Calu3 (cell line): Measurements from ENCODE around the gene ARHGAP40. TPM values are rescaled to one million over a fixed set of nuclear protein-coding genes. Genes with fewer than 3 reads are reported as not detected.

ENCODE experiments used
- BruUV-seq: library from RNA; stranded (reverse); fragments of 400-500 nt; replicated peaks from 2 replicates; lab custom pipeline; 2021; lab: Mats Ljungman, UMichigan
- CTCF ChIA-PET: fragments of 300-600 bp; sonication (Branson Sonifier 250); formaldehyde crosslinking; loops from one replicate; lab custom pipeline; 2022; ENCODE audit warnings: antibody characterized with exemption; lab: Charles Lee
- DNase-seq: peaks from one replicate; pipeline ENCODE4 v3.0.0; 2022
- H3K27ac Mint-ChIP-seq: one replicate; pipeline ENCODE4 v1.8.0; 2022; ENCODE audit warnings: mixed read lengths; ENCODE audit not compliant: unreplicated experiment
- H3K27me3 Mint-ChIP-seq: one replicate; pipeline ENCODE4 v1.8.0; 2022; ENCODE audit warnings: mixed read lengths; ENCODE audit not compliant: unreplicated experiment
- H3K36me3 Mint-ChIP-seq: one replicate; pipeline ENCODE4 v1.8.0; 2022; ENCODE audit warnings: mild to moderate bottlenecking, moderate library complexity, mixed read lengths; ENCODE audit not compliant: insufficient read depth, unreplicated experiment
- H3K4me1 Mint-ChIP-seq: one replicate; pipeline ENCODE4 v1.8.0; 2022; ENCODE audit warnings: mild to moderate bottlenecking, low read depth, mixed read lengths; ENCODE audit not compliant: unreplicated experiment
- H3K4me3 Mint-ChIP-seq: one replicate; pipeline ENCODE4 v1.8.0; 2022; ENCODE audit warnings: mild to moderate bottlenecking, low read depth, moderate library complexity, mixed read lengths; ENCODE audit not compliant: unreplicated experiment
- H3K9me3 Mint-ChIP-seq: one replicate; pipeline ENCODE4 v1.8.0; 2022; ENCODE audit warnings: low read depth, mixed read lengths; ENCODE audit not compliant: unreplicated experiment
- CTCF ChIP-seq: fragments of 200-600 bp; IDR thresholded peaks from one replicate; pipeline ENCODE4 v1.8.0; 2022; ENCODE audit warnings: antibody characterized with exemption; ENCODE audit not compliant: unreplicated experiment
- intact Hi-C: fragments of 100-400 bp; cut with micrococcal nuclease; formaldehyde crosslinking; loops from one replicate; pipeline ENCODE4 v1.10.0; 2022; ENCODE audit not compliant: unreplicated experiment
- total RNA-seq: library from RNA; stranded (reverse); gene quantifications from 2 replicates; pipeline ENCODE4 v1.2.3, GENCODE V29; 2022

ARHGAP40 gene
- total RNA-seq, 1 experiment from 2014 or later: 8.3 TPM

GRCh38 chr20:38635721-38636288 is 34.2 kb downstream of the ARHGAP40 start:
- no peaks in the 10 kb centered on the region for H3K9me3 Mint-ChIP-seq
- no peaks in the 10 kb centered on the region for H3K27me3 Mint-ChIP-seq
- no TSS peak for BruUV-seq
- peaks cover 13% of the 10 kb centered on the region for H3K4me1 Mint-ChIP-seq
- no peak overlapping the region for H3K27ac Mint-ChIP-seq
- CTCF ChIA-PET: interaction anchor here (0.7 to 1.1 kb wide), 2 partner anchors 12 to 414 kb away, joined by 3 read pairs; no protein-coding TSS in a partner anchor
- no peak overlapping the region for H3K4me3 Mint-ChIP-seq
- H3K36me3 Mint-ChIP-seq: peaks cover 38% of the 10 kb centered on the region
- no peak for DNase-seq
- intact Hi-C loops: no loop called here
- TF ChIP-seq CTCF: no peak

- TF ChIP-seq CTCF: no peak
- CTCF ChIA-PET: no interaction called here
- H3K9me3 Mint-ChIP-seq: no peaks in the 10 kb centered on the region
- no peak overlapping the region for H3K4me3 Mint-ChIP-seq
- no peak overlapping the region for H3K27ac Mint-ChIP-seq
- intact Hi-C loops: no loop called here
- peaks cover 17% of the 10 kb centered on the region for H3K36me3 Mint-ChIP-seq
- no TSS peak for BruUV-seq
- H3K27me3 Mint-ChIP-seq: no peaks in the 10 kb centered on the region
- DNase-seq: no peak
- no peaks in the 10 kb centered on the region for H3K4me1 Mint-ChIP-seq
Observed at GRCh38 chr20:38640521-38640920, 38.9 kb downstream of the ARHGAP40 start.

- Mint-ChIP-seq H3K36me3 (peaks cover 17% of the 10 kb centered on the region), H3K4me3 (no peak overlapping the region), H3K9me3 (no peaks in the 10 kb centered on the region), H3K4me1 (no peaks in the 10 kb centered on the region), H3K27me3 (no peaks in the 10 kb centered on the region), H3K27ac (no peak overlapping the region)
- BruUV-seq: no TSS peak
- no peak for TF ChIP-seq CTCF
- DNase-seq: no peak
- intact Hi-C loops: no loop called here
- CTCF ChIA-PET: interaction anchor here (0.6 to 0.7 kb wide), 3 partner anchors 53 to 403 kb away, joined by 3 to 4 read pairs (median 3); no protein-coding TSS in a partner anchor
Observed at GRCh38 chr20:38642498-38642897, 40.9 kb downstream of the ARHGAP40 start.

GRCh38 chr20:38644588-38645260 is 43.1 kb downstream of the ARHGAP40 start:
- Mint-ChIP-seq H3K27ac (no peak overlapping the region), H3K36me3 (peaks cover 9% of the 10 kb centered on the region), H3K27me3 (no peaks in the 10 kb centered on the region), H3K9me3 (no peaks in the 10 kb centered on the region), H3K4me1 (no peaks in the 10 kb centered on the region), H3K4me3 (no peak overlapping the region)
- no peak for TF ChIP-seq CTCF
- no TSS peak for BruUV-seq
- intact Hi-C loops: loop anchor here (5.0 kb wide), 2 partner anchors 88 to 403 kb away; no protein-coding TSS in a partner anchor
- no peak for DNase-seq
- CTCF ChIA-PET: interaction anchor here (0.7 to 1.1 kb wide), 2 partner anchors 31 to 103 kb away, joined by 3 to 5 read pairs; no protein-coding TSS in a partner anchor
